Natural killer cell (primary cell): ENCODE measurements around the gene LYSET. TPM values are rescaled to one million over a fixed set of nuclear protein-coding genes. Genes with fewer than 3 reads are reported as not detected.
A peak's percentile ranks its signal among the peaks of the same experiment; 100 is the strongest.
"Not testable (repeated sequence)": the region's sequence is repeated elsewhere in the genome, so short reads cannot be mapped to it uniquely, and the experiment has no call there.

ENCODE experiments used
- ATAC-seq, 3 donors: fragments of 150-1000 bp in 2 of 3; fragments of 200-7000 bp in 1 of 3; cut with Tn5 transposase; 1 replicate in 1 of 3; 2 replicates in 2 of 3; pipeline ENCODE4 v1.10.0; 2021; ENCODE audit warnings: mild to moderate bottlenecking in 2 of 3, moderate library complexity in 2 of 3
- DNase-seq, 2 donors: peaks; one replicate each; pipeline versions ENCODE4 v3.0.0 to v3.0.0-alpha.2; 2013 to 2021; ENCODE audit warnings: mixed read lengths in 1 of 2
- H3K27ac ChIP-seq: one replicate; pipeline ENCODE4 v1.5.1; 2013; ENCODE audit warnings: mild to moderate bottlenecking, low read length
- H3K27me3 ChIP-seq: one replicate; pipeline ENCODE4 v1.6.1; 2013; ENCODE audit warnings: low read length; ENCODE audit not compliant: control insufficient read depth, insufficient read depth
- H3K36me3 ChIP-seq: one replicate; pipeline ENCODE4 v1.6.1; 2013; ENCODE audit warnings: low read length; ENCODE audit not compliant: control insufficient read depth, insufficient read depth
- H3K4me1 ChIP-seq: one replicate; pipeline ENCODE4 v1.6.1; 2013; ENCODE audit warnings: low read length; ENCODE audit not compliant: control insufficient read depth, insufficient read depth
- H3K4me3 ChIP-seq: one replicate; pipeline ENCODE4 v1.5.1; 2013; ENCODE audit warnings: low read length
- H3K9me3 ChIP-seq: one replicate; pipeline ENCODE4 v1.6.1; 2013; ENCODE audit warnings: low read length; ENCODE audit not compliant: control insufficient read depth, insufficient read depth
- H3K27ac Mint-ChIP-seq, 2 donors: one replicate each; pipeline ENCODE4 v1.8.0; 2022; ENCODE audit warnings: mild to moderate bottlenecking in 2 of 2, mixed read lengths in 2 of 2, moderate library complexity in 1 of 2
- H3K27me3 Mint-ChIP-seq, 2 donors: one replicate each; pipeline ENCODE4 v1.8.0; 2022; ENCODE audit warnings: low read depth in 2 of 2, mixed read lengths in 2 of 2
- H3K36me3 Mint-ChIP-seq: one replicate; pipeline ENCODE4 v1.8.0; 2022; ENCODE audit warnings: mixed read lengths
- H3K4me1 Mint-ChIP-seq, 2 donors: one replicate each; pipeline ENCODE4 v1.8.0; 2022; ENCODE audit warnings: mixed read lengths in 2 of 2
- H3K4me3 Mint-ChIP-seq: one replicate; pipeline ENCODE4 v1.8.0; 2022; ENCODE audit warnings: mild to moderate bottlenecking, moderate library complexity, mixed read lengths
- H3K9me3 Mint-ChIP-seq, 2 donors: one replicate each; pipeline ENCODE4 v1.8.0; 2022; ENCODE audit warnings: mixed read lengths in 2 of 2
- CTCF ChIP-seq: fragments of 200-600 bp; IDR thresholded peaks from one replicate; pipeline ENCODE4 v1.8.0; 2022; ENCODE audit warnings: antibody characterized with exemption
- WGBS: methylation state at CpG from one replicate; pipeline ENCODE4 v1.1.7; 2013; ENCODE audit warnings: missing lambda C conversion rate; ENCODE audit not compliant: insufficient coverage; 5-methylcytosine and 5-hydroxymethylcytosine counted together
- intact Hi-C: fragments of 100-400 bp; cut with micrococcal nuclease; formaldehyde crosslinking; loops from one replicate; pipeline ENCODE4 v1.14.2; 2022
- total RNA-seq, 4 donors: library from RNA; stranded (reverse); fragments of 120-200 nt in 1 of 4; gene quantifications; one replicate each; pipeline versions ENCODE4 v1.2.3 to v1.2.4, GENCODE V29; 2013 to 2022

The LYSET gene
- total RNA-seq, 3 donors from 2014 or later (not counting 1 experiment from before 2014, with no cell fraction given) = 6.1 to 13.1 (median 9.0) TPM

GRCh38 chr14:93231129-93231979, 46.2 kb downstream of the LYSET start:
- H3K4me3 ChIP-seq = no peak overlapping the region
- no peak for DNase-seq
- WGBS = 31% methylated on average over 39 of the region's 39 CpGs

GRCh38 chr14:93232159-93232558, 47.0 kb downstream of the LYSET start:
- intact Hi-C loops = no loop called here
- WGBS = 60% methylated on average over 17 of the region's 17 CpGs

More at GRCh38 chr14:93231129-93231979, 46.2 kb downstream of the LYSET start:
- peaks cover 16 to 17% of the 10 kb centered on the region in 2 donors for H3K4me1 Mint-ChIP-seq
- H3K27me3 Mint-ChIP-seq = peaks cover 11 to 24% of the 10 kb centered on the region in 2 donors
- TF ChIP-seq CTCF = no peak
- H3K4me3 Mint-ChIP-seq = peak overlapping the region; percentile 40
- H3K27me3 ChIP-seq = no peaks in the 10 kb centered on the region
- no peak overlapping the region for H3K27ac Mint-ChIP-seq
- no peaks in the 10 kb centered on the region for H3K4me1 ChIP-seq
- H3K9me3 ChIP-seq = no peaks in the 10 kb centered on the region
- ATAC-seq = peak in 1 of 3 donors; percentile 64
- no peak overlapping the region for H3K27ac ChIP-seq
- intact Hi-C loops = no loop called here
- H3K36me3 ChIP-seq = peaks cover 20% of the 10 kb centered on the region
- no peaks in the 10 kb centered on the region for H3K9me3 Mint-ChIP-seq
- H3K36me3 Mint-ChIP-seq = peaks cover 15% of the 10 kb centered on the region

GRCh38 chr14:93233078-93233477, 48.0 kb downstream of the LYSET start:
- H3K4me3 ChIP-seq, H3K4me3 Mint-ChIP-seq, ATAC-seq, DNase-seq, intact Hi-C loops, H3K27ac Mint-ChIP-seq, H3K36me3 Mint-ChIP-seq, H3K4me1 ChIP-seq, H3K27ac ChIP-seq, H3K9me3 Mint-ChIP-seq, H3K9me3 ChIP-seq, H3K27me3 ChIP-seq, H3K36me3 ChIP-seq: not testable (repeated sequence)
- WGBS = 87% methylated on average over 4 of the region's 5 CpGs
- Mint-ChIP-seq H3K27me3 (peaks cover 11 to 24% of the 10 kb centered on the region in 2 donors), H3K4me1 (peaks cover 16 to 17% of the 10 kb centered on the region in 2 donors)

More at GRCh38 chr14:93232159-93232558, 47.0 kb downstream of the LYSET start:
- Histone ChIP-seq H3K4me3 (no peak overlapping the region), H3K27ac (no peak overlapping the region), H3K4me1 (no peaks in the 10 kb centered on the region), H3K36me3 (peaks cover 16% of the 10 kb centered on the region), H3K27me3 (no peaks in the 10 kb centered on the region), H3K9me3 (no peaks in the 10 kb centered on the region)
- peaks cover 16 to 17% of the 10 kb centered on the region in 2 donors for H3K4me1 Mint-ChIP-seq
- ATAC-seq = no peak
- peaks cover 10% of the 10 kb centered on the region for H3K36me3 Mint-ChIP-seq
- DNase-seq = no peak
- no peak for TF ChIP-seq CTCF
- H3K4me3 Mint-ChIP-seq = no peak overlapping the region
- no peaks in the 10 kb centered on the region for H3K9me3 Mint-ChIP-seq
- peaks cover 11 to 24% of the 10 kb centered on the region in 2 donors for H3K27me3 Mint-ChIP-seq
- no peak overlapping the region for H3K27ac Mint-ChIP-seq

- Mint-ChIP-seq H3K4me1 (peaks cover 16% of the 10 kb centered on the region in 2 donors), H3K36me3 (no peaks in the 10 kb centered on the region), H3K27me3 (peaks cover 11 to 24% of the 10 kb centered on the region in 2 donors), H3K9me3 (no peaks in the 10 kb centered on the region), H3K4me3 (no peak overlapping the region), H3K27ac (no peak overlapping the region)
- no peaks in the 10 kb centered on the region for H3K27me3 ChIP-seq
- H3K27ac ChIP-seq = no peak overlapping the region
- TF ChIP-seq CTCF = no peak
- DNase-seq = no peak
- H3K9me3 ChIP-seq = no peaks in the 10 kb centered on the region
- no peak for ATAC-seq
- 74% methylated on average over 10 of the region's 10 CpGs for WGBS
- intact Hi-C loops = no loop called here
- peaks cover 3% of the 10 kb centered on the region for H3K36me3 ChIP-seq
- H3K4me3 ChIP-seq = no peak overlapping the region
- H3K4me1 ChIP-seq = no peaks in the 10 kb centered on the region
Measured at GRCh38 chr14:93234798-93235197, 49.7 kb downstream of the LYSET start.

Other genes starting within 250 kb of the LYSET start
- 10 to 100 TPM; 73.2 to 74.8 (median 74.4) TPM for gene ITPK1, start 69.4 kb upstream of the LYSET start, total RNA-seq
- 100 to 1,000 TPM in 1 of 3 donors, 10 to 100 TPM in 2; 89.5 to 106 (median 91.4) TPM for gene MOAP1, start 420 bp upstream of the LYSET start, total RNA-seq
- 1 to 10 TPM; 3.2 to 6.6 (median 5.2) TPM for gene GON7, start 21.7 kb downstream of the LYSET start, total RNA-seq
- gene UBR7, start 21.9 kb downstream of the LYSET start, total RNA-seq = 10 to 100 TPM; 17.0 to 23.4 (median 18.6) TPM
- gene BTBD7, start 147.7 kb downstream of the LYSET start, total RNA-seq = 10 to 100 TPM; 32.6 to 41.4 (median 38.7) TPM
- not detected for gene COX8C, start 161.9 kb downstream of the LYSET start, total RNA-seq
- under 1 TPM in 2 of 3 donors, not detected in 1; 0.05 TPM for gene UNC79, start 245.6 kb downstream of the LYSET start, total RNA-seq